ENCODE results near the gene ARIH2. TPM values are rescaled to one million over a fixed set of nuclear protein-coding genes. Genes with fewer than 3 reads are reported as not detected.

Gene ARIH2
- total RNA-seq, 1 donor from 2014 or later = 82.5 TPM

DNA sequence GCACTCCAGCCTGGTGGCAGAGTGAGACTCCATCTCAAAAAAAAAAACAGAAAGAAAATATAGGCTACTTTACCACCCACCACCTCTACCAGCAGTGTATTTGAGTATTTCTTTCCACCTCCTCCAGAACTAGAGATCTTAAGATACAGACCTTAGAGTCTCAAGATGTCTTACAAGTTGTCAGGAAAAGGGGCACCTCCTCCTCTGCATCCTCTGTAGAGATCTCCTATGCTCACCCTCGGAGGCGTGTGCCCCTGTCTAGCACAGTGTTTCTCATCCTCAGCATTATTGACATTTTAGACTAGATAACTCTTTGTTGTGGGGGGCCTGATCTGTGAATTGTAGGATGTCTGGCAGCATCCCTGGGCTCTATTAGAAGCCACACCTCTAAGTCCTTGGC, 43.7 kb downstream of the ARIH2 start:
- no peak for DNase-seq (ENCODE audit: extremely low spot score, unreplicated experiment)
- no peak overlapping the region for H3K27ac Mint-ChIP-seq (ENCODE audit: unreplicated experiment)
- H3K4me3 Mint-ChIP-seq (ENCODE audit: unreplicated experiment) = no peak overlapping the region
- peaks cover 10% of the 10 kb centered on the region for H3K4me1 Mint-ChIP-seq (ENCODE audit: unreplicated experiment)
- TF ChIP-seq, protein P1, sequence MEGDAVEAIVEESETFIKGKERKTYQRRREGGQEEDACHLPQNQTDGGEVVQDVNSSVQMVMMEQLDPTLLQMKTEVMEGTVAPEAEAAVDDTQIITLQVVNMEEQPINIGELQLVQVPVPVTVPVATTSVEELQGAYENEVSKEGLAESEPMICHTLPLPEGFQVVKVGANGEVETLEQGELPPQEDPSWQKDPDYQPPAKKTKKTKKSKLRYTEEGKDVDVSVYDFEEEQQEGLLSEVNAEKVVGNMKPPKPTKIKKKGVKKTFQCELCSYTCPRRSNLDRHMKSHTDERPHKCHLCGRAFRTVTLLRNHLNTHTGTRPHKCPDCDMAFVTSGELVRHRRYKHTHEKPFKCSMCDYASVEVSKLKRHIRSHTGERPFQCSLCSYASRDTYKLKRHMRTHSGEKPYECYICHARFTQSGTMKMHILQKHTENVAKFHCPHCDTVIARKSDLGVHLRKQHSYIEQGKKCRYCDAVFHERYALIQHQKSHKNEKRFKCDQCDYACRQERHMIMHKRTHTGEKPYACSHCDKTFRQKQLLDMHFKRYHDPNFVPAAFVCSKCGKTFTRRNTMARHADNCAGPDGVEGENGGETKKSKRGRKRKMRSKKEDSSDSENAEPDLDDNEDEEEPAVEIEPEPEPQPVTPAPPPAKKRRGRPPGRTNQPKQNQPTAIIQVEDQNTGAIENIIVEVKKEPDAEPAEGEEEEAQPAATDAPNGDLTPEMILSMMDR (IDR thresholded peaks at IDR 0.05) = no peak
- peaks cover 25% of the 10 kb centered on the region for H3K36me3 Mint-ChIP-seq (ENCODE audit: unreplicated experiment)
- H3K9me3 Mint-ChIP-seq (ENCODE audit: unreplicated experiment) = no peaks in the 10 kb centered on the region
- H3K27me3 Mint-ChIP-seq (ENCODE audit: unreplicated experiment) = no peaks in the 10 kb centered on the region

DNA sequence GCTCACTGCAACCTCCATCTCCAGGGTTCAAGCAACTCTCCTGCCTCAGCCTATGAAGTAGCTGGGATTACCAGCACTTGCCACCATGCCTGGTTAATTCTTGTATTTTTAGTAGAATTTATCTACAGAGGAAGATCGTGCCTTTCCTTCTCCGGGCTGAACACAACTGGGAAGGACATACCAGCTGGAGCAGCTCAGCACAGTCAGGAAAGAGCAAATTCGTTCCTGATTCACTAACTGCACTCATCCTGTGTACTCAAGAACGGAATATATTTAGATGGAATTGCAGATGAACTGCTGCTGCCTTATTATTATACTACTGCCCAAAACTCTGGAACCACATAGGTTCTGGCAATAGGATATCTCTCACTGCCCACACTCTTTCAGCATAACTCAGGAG, 44.3 kb downstream of the ARIH2 start:
- H3K9me3 Mint-ChIP-seq (ENCODE audit: unreplicated experiment) = no peaks in the 10 kb centered on the region
- peaks cover 26% of the 10 kb centered on the region for H3K36me3 Mint-ChIP-seq (ENCODE audit: unreplicated experiment)
- DNase-seq (ENCODE audit: extremely low spot score, unreplicated experiment) = no peak
- TF ChIP-seq, protein P1 (IDR thresholded peaks at IDR 0.05) = no peak
- H3K27me3 Mint-ChIP-seq (ENCODE audit: unreplicated experiment) = no peaks in the 10 kb centered on the region
- H3K27ac Mint-ChIP-seq (ENCODE audit: unreplicated experiment) = no peak overlapping the region
- peaks cover 10% of the 10 kb centered on the region for H3K4me1 Mint-ChIP-seq (ENCODE audit: unreplicated experiment)
- no peak overlapping the region for H3K4me3 Mint-ChIP-seq (ENCODE audit: unreplicated experiment)

DNA sequence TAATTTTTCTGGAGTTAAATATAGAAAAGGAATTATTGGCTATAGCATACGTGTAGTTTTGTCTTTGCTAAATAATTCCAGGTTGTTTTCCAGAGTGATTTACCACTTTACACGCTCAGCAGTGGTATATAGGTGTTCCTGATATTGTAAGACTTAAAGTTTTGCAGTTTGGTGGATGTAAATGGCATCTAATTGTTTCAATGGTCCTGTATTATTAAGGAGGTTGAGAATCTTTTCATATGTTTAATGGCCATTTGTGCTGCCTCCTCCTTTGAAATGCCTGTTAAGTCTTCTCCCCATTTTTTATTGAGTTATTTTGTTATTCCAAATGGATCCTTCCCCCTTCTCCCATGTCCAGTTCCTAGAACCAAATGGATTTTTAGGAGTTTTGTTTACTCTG, 44.9 kb downstream of the ARIH2 start:
- no peak for DNase-seq (ENCODE audit: extremely low spot score, unreplicated experiment)
- Mint-ChIP-seq H3K27me3 (ENCODE audit: unreplicated experiment) (no peaks in the 10 kb centered on the region), H3K4me1 (ENCODE audit: unreplicated experiment) (peaks cover 10% of the 10 kb centered on the region), H3K27ac (ENCODE audit: unreplicated experiment) (no peak overlapping the region), H3K9me3 (ENCODE audit: unreplicated experiment) (no peaks in the 10 kb centered on the region), H3K4me3 (ENCODE audit: unreplicated experiment) (no peak overlapping the region), H3K36me3 (ENCODE audit: unreplicated experiment) (peaks cover 29% of the 10 kb centered on the region)
- TF ChIP-seq, protein P1 (IDR thresholded peaks at IDR 0.05) = no peak

DNA sequence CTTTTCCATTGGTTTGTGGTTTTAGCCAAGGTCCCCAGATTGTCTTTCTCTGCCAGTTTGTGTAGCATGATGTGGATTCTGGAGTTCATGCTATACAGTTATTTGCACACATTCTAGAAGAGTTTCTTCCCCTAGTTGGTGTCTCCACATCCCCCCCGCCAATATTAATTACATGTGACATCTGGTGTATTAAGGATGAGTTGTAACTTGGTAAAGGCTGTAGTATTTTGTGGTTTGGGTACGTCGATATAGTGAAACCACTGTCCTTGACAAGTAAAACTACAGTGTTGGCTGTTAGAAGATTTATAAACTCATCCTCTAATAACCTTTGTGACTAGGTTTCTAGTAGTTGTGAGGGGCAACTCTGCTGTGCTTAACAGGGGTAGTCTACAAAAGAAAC, 47.7 kb downstream of the ARIH2 start:
- no peak overlapping the region for H3K4me3 Mint-ChIP-seq (ENCODE audit: unreplicated experiment)
- H3K36me3 Mint-ChIP-seq (ENCODE audit: unreplicated experiment) = peaks cover 43% of the 10 kb centered on the region
- TF ChIP-seq, protein P1 (IDR thresholded peaks at IDR 0.05) = no peak
- H3K27me3 Mint-ChIP-seq (ENCODE audit: unreplicated experiment) = no peaks in the 10 kb centered on the region
- no peak for DNase-seq (ENCODE audit: extremely low spot score, unreplicated experiment)
- peaks cover 5% of the 10 kb centered on the region for H3K4me1 Mint-ChIP-seq (ENCODE audit: unreplicated experiment)
- no peak overlapping the region for H3K27ac Mint-ChIP-seq (ENCODE audit: unreplicated experiment)
- H3K9me3 Mint-ChIP-seq (ENCODE audit: unreplicated experiment) = no peaks in the 10 kb centered on the region

DNA sequence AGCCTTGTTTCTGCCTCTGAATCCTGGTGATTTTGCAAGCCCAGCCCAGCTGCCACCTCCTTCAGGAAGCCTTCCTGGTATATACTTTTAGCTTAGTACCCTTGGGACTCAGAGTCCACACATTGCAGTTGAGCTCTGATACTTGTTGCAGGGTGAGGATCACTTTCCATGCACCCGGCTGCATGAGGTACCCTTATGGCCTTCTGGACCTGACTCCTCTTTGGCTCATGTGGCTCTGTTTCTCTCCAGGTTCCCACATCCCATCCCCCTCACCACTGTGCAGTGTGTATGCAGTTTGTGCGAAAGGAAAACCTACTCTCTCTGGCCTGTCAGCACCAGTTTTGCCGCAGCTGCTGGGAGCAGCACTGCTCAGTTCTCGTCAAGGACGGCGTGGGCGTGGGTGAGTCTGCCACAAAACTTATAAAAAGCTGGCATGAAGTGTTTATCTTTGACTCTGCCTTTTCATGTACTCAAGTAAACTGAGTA, 48.3 kb downstream of the ARIH2 start:
- DNase-seq (ENCODE audit: extremely low spot score, unreplicated experiment) = no peak
- Mint-ChIP-seq H3K4me3 (ENCODE audit: unreplicated experiment) (no peak overlapping the region), H3K27ac (ENCODE audit: unreplicated experiment) (no peak overlapping the region), H3K27me3 (ENCODE audit: unreplicated experiment) (no peaks in the 10 kb centered on the region), H3K4me1 (ENCODE audit: unreplicated experiment) (peaks cover 5% of the 10 kb centered on the region), H3K9me3 (ENCODE audit: unreplicated experiment) (no peaks in the 10 kb centered on the region), H3K36me3 (ENCODE audit: unreplicated experiment) (peaks cover 46% of the 10 kb centered on the region)
- TF ChIP-seq, protein P1 (IDR thresholded peaks at IDR 0.05) = no peak

All from osteocyte (in vitro differentiated cells).